Transverse colon (tissue), 4 donors: ENCODE results near the gene SLC4A4.

Experiments used
- POLR2AphosphoS5 ChIP-seq, 3 donors: sonication (generic); formaldehyde crosslinking; IDR thresholded peaks; one replicate each; pipeline ENCODE4 v1.6.1; 2016; ENCODE audit warnings: antibody characterized with exemption in 3 of 3
- TF ChIP-seq, protein P1 (sequence below), 5 experiments: fragments of 200-600 bp in 3 of 5; fragments of 450-650 bp in 2 of 5; sonication (generic) in 3 of 5; IDR thresholded peaks; 1 replicate in 2 of 5; 2 replicates in 3 of 5; pipeline ENCODE4 v1.5.1; 2016 to 2017; ENCODE audit warnings: antibody characterized with exemption in 5 of 5, inconsistent platforms in 3 of 5, mild to moderate bottlenecking in 2 of 5, moderate library complexity in 1 of 5

- TF ChIP-seq, protein P1, sequence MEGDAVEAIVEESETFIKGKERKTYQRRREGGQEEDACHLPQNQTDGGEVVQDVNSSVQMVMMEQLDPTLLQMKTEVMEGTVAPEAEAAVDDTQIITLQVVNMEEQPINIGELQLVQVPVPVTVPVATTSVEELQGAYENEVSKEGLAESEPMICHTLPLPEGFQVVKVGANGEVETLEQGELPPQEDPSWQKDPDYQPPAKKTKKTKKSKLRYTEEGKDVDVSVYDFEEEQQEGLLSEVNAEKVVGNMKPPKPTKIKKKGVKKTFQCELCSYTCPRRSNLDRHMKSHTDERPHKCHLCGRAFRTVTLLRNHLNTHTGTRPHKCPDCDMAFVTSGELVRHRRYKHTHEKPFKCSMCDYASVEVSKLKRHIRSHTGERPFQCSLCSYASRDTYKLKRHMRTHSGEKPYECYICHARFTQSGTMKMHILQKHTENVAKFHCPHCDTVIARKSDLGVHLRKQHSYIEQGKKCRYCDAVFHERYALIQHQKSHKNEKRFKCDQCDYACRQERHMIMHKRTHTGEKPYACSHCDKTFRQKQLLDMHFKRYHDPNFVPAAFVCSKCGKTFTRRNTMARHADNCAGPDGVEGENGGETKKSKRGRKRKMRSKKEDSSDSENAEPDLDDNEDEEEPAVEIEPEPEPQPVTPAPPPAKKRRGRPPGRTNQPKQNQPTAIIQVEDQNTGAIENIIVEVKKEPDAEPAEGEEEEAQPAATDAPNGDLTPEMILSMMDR (IDR thresholded peaks at IDR 0.05): no peak
- no peak for TF ChIP-seq POLR2AphosphoS5 (IDR thresholded peaks at IDR 0.05)
Observed at GRCh38 chr4:71608678-71609071, 269.9 kb downstream of the SLC4A4 start.
